GM13977 (cell line): Measurements from ENCODE around the gene AXDND1.

Experiments
- DNase-seq: peaks from one replicate; pipeline ENCODE4 v3.0.0; 2012; ENCODE audit warnings: low spot score
- in situ Hi-C: fragments of 300-500 bp; cut with MboI; formaldehyde crosslinking; loops from one replicate; pipeline ENCODE4 v1.12.0; 2022; ENCODE audit warnings: low sequenced_read_pairs, low pct_unique_long_range_greater_than_20kb, mixed read lengths, inconsistent platforms; ENCODE audit not compliant: unreplicated experiment
- TF ChIP-seq, protein P1 (sequence below): IDR thresholded peaks from 2 replicates; pipeline ENCODE4 v1.5.1; 2012; ENCODE audit warnings: mild to moderate bottlenecking, control low read depth; ENCODE audit not compliant: insufficient read depth; ENCODE audit errors: extremely low read depth, missing control alignments

The AXDND1 gene

DNA sequence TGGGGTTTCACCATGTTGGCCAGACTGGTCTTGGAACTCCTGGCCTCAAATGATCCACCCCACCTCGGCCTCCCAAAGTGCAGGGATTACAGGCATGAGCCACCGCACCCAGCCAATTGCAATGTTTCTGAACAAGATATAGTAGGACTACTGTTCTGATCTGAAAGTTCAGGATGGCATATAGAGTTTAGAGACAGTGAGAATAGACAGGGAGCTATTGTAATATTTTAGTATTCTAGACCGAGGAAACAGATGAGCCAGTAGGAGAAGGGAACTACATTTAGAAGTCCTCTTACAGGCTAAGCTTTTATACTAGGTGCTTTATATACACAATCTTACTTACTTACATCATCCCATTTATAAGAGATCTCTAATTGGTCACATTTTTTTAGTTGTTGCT is 39.0 kb upstream of the AXDND1 start:
- in situ Hi-C loops, result no loop called here
- DNase-seq, result no peak
- TF ChIP-seq, protein P1, sequence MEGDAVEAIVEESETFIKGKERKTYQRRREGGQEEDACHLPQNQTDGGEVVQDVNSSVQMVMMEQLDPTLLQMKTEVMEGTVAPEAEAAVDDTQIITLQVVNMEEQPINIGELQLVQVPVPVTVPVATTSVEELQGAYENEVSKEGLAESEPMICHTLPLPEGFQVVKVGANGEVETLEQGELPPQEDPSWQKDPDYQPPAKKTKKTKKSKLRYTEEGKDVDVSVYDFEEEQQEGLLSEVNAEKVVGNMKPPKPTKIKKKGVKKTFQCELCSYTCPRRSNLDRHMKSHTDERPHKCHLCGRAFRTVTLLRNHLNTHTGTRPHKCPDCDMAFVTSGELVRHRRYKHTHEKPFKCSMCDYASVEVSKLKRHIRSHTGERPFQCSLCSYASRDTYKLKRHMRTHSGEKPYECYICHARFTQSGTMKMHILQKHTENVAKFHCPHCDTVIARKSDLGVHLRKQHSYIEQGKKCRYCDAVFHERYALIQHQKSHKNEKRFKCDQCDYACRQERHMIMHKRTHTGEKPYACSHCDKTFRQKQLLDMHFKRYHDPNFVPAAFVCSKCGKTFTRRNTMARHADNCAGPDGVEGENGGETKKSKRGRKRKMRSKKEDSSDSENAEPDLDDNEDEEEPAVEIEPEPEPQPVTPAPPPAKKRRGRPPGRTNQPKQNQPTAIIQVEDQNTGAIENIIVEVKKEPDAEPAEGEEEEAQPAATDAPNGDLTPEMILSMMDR, result no peak

DNA sequence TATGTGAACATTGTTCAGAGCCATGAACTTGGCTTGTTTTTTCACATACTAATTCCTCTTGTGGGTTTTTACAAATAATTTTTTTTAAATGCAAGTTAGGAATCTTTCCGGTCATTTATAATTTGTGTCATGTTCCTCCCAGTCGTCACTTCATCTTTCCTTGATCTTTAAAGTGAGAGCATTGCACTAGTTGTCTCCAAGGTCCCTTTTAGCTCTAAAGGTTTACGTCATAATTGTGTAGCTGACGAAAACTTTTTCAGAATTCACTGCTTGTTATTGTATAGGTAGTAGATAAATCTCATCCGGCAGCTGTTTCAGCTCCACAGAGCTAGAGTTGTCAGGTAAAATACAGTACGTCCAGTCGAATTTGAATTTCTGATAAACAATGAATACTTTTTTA is 38.6 kb upstream of the AXDND1 start:
- TF ChIP-seq, protein P1, result no peak
- DNase-seq, result no peak
- in situ Hi-C loops, result no loop called here

DNA sequence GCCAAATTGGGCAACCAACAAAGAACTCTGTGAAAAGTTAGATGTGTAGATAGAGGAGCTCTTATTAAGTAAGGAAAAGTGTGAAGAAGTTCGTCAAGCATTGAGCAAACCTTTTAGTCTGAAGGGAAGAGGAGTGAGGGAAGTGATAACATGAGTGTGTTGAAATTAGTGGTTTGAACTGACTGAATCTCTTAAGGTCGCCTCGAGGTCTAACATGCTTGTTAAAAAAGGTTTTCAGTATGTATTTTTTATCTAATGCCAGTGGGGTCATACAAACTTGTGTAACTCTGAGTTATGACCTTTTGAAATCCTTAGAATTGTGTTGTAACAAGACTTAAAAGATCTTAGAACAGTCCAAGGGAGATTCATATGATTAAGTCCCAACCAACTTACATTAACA is 38.1 kb upstream of the AXDND1 start:
- in situ Hi-C loops, result no loop called here
- TF ChIP-seq, protein P1, result no peak
- DNase-seq, result no peak

DNA sequence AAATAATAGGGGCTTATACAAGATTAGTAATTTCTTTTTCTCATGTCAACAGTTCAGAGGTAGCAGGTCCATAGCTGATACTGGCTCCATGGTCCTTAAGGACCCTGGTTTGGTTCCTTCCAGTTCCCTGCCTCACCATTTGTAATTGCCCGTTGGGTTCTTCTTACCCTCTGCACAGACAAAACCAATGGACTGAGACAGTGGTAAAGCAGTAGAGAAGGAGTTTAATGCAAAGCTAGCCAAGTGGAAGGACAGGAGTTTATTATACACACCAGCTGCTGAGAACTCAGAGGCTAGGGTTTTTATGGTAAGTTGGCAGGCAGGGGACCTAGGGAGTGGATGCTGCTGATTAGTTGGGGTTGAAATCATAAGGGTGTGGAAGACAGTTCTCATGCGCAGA is 35.9 kb upstream of the AXDND1 start:
- DNase-seq, result no peak
- in situ Hi-C loops, result no loop called here
- TF ChIP-seq, protein P1, result no peak

DNA sequence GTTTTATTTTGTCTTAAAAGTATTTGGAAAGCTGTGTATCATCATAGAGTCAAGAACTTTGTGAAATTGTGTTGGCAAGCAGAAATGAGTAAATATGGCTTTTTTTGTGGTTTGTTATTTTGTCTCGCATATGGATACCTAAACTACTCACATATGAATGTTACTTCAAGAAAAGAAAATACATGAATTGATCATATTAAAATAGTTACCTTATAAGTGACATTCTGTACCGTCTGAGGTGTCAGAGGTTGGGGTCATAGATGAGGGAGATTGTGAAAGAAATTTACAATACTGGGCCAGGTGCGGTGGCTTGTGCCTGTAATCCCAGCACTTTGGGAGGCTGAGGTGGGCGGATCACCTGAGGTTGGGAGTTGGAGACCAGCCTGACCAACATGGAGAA is 31.3 kb upstream of the AXDND1 start:
- no peak for DNase-seq
- TF ChIP-seq, protein P1, result no peak
- in situ Hi-C loops, result no loop called here

DNA sequence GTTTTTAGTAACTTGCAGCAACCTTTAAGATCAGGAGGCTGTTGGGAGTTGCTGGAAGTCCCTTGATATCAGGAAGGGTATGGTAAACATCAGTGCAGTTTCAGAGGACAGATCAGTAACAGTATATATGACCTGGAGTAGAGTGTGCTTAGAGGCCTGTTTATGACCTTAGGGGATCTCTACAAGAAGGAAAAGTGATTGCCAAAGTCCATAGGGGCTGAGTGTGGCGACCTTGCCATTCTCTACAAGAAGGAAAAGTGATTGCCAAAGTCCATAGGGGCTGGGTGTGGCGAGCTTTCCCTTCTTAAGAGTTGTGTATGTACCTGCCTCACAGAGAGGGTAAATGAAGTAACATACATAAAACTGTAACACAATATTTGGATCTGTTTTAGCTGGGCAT is 28.5 kb upstream of the AXDND1 start:
- no peak for DNase-seq
- TF ChIP-seq, protein P1, result no peak
- in situ Hi-C loops, result no loop called here
